Spinal cord (tissue), 10 donors: ENCODE data around the gene ADD2. TPM values are rescaled to one million over a fixed set of nuclear protein-coding genes. Genes with fewer than 3 reads are reported as not detected.

ENCODE experiments used
- DNase-seq, 6 donors: peaks; one replicate each; pipeline versions ENCODE4 v3.0.0 to v3.0.0-alpha.2; 2013 to 2015; ENCODE audit warnings: low spot score in 6 of 6, low read depth in 4 of 6
- H3K27ac ChIP-seq: one replicate; pipeline ENCODE4 v1.5.1; 2013; ENCODE audit warnings: low read depth, low read length, control low read depth
- H3K27me3 ChIP-seq: one replicate; pipeline ENCODE4 v1.6.1; 2013; ENCODE audit warnings: low read length; ENCODE audit not compliant: control insufficient read depth, insufficient read depth
- H3K36me3 ChIP-seq: one replicate; pipeline ENCODE4 v1.6.1; 2013; ENCODE audit warnings: low read length; ENCODE audit not compliant: control insufficient read depth, insufficient read depth
- H3K4me1 ChIP-seq: one replicate; pipeline ENCODE4 v1.6.1; 2013; ENCODE audit warnings: low read length; ENCODE audit not compliant: control insufficient read depth, insufficient read depth
- H3K4me3 ChIP-seq: one replicate; pipeline ENCODE4 v1.5.1; 2013; ENCODE audit warnings: low read depth, low read length, control low read depth
- H3K9me3 ChIP-seq: one replicate; pipeline ENCODE4 v1.6.1; 2013; ENCODE audit warnings: low read length; ENCODE audit not compliant: control insufficient read depth, insufficient read depth
- WGBS: methylation state at CpG from one replicate; pipeline ENCODE4 v1.1.5; 2013; ENCODE audit warnings: missing lambda C conversion rate; ENCODE audit not compliant: insufficient coverage; 5-methylcytosine and 5-hydroxymethylcytosine counted together
- polyA plus RNA-seq, 2 donors: library from polyadenylated mRNA; unstranded; fragments of 120-200 nt; gene quantifications; one replicate each; pipeline ENCODE4 v1.2.1, GENCODE V29; 2013; ENCODE audit not compliant: insufficient read length in 2 of 2
- total RNA-seq, 2 donors: library from RNA; depleted of rRNA in 1 of 2; stranded (reverse); fragments of 120-200 nt in 1 of 2; fragments of >200 nt in 1 of 2; gene quantifications; one replicate each; pipeline versions ENCODE4 v1.2.3 to v1.2.4, GENCODE V29; 2013 to 2014
- donor health status: healthy.

ADD2 gene
- total and polyA plus RNA-seq, 4 donors: 22.7 to 122 (median 68.7) TPM

DNA sequence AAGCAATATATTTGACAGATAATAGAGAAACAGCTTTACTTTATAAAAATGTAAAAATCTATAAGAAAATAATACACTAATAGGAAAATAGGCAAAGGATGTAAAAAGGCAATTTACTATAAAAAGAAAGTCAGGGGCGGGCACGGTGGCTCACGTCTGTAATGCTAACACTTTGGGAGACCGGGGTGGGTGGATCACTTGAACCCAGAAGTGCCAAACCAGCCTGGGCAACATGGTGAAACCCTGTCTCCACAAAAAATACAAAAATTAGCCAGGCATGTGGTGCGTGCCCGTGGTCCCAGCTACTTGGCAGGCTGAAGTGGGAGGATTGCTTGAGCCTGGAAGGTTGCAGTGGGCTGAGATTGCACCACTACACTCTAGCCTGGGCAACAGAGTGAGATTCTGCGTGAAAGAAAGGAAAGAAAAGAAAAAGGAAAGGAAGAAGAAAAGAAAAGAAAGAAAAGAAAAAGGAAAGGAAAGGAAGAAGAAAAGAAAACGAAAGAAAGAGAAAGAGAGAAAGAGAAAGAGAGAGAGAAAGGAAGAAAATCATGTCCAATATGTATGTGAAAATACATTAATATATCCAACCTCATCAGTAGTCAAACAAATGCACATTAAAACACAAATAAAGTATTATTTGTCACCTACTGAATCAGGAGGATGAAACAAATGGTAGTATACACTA, 65.1 kb downstream of the ADD2 start:
- no peaks in the 10 kb centered on the region for H3K9me3 ChIP-seq
- H3K4me1 ChIP-seq: no peaks in the 10 kb centered on the region
- no peak overlapping the region for H3K4me3 ChIP-seq
- no peak for DNase-seq
- H3K27ac ChIP-seq: no peak overlapping the region
- H3K36me3 ChIP-seq: peaks cover 39% of the 10 kb centered on the region
- 79% methylated on average over 3 of the region's 8 CpGs for WGBS
- no peaks in the 10 kb centered on the region for H3K27me3 ChIP-seq

DNA sequence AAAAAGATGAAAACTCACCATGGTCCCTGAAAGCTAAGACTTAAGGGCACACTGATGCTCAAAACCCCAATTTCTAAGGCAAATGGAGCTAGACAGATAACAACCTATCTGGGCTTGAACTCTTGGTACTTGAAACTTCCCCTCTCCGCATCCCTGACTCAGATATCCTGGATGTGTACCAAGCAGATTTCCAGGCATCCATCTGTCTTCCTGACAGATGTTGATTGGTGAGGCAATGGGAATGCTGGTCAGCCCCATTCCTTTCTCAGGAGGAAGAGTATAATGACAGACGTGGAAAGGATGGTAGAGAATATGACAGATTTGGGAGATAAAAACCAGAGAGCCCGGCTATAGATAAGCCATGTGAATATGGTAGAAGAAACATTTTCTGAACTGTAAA, 69.2 kb downstream of the ADD2 start:
- Histone ChIP-seq H3K27ac (no peak overlapping the region), H3K36me3 (peaks cover 39% of the 10 kb centered on the region), H3K4me1 (no peaks in the 10 kb centered on the region), H3K4me3 (no peak overlapping the region), H3K9me3 (no peaks in the 10 kb centered on the region), H3K27me3 (no peaks in the 10 kb centered on the region)
- no peak for DNase-seq
- WGBS: 80% methylated on average over 1 of the region's 3 CpGs

DNA sequence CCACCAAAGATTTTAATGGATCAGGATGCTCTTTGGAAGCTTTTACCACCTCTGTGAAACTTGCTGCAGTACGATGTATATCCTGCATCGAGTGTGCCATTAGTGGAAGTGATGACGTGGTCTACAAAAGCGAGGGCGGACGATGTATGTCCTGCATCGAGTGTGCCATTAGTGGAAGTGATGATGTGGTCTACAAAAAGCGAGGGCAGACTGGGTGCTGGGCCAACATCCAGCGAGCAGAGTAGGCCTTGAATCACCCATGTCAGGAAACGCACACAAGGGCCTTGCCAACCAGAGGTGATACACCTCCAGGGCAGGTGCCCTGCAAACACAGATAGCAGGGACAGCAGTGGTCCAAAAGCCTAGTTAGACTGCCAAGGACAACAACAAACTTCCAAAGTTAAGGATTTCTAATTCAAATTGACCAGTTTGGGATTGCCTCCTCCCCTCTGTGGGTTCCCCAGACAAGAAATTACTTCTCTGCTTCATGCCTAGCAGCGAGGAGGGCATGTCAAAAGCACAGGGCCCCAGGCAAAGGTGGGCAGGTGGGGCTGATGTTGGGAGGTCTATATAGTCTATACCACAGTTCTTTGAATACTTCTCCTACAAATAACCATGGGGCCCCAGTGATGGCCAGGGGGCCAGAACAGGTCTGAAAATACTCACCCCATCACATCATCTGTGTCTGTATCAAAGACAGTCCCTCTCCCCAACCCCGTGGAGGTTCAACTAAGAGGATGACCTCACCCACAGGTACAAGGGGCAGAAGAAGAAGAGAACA, 70.2 kb downstream of the ADD2 start:
- peaks cover 43% of the 10 kb centered on the region for H3K36me3 ChIP-seq
- H3K9me3 ChIP-seq: no peaks in the 10 kb centered on the region
- no peaks in the 10 kb centered on the region for H3K4me1 ChIP-seq
- H3K27me3 ChIP-seq: no peaks in the 10 kb centered on the region
- 96% methylated on average over 10 of the region's 12 CpGs for WGBS
- H3K27ac ChIP-seq: no peak overlapping the region
- no peak overlapping the region for H3K4me3 ChIP-seq
- no peak for DNase-seq

DNA sequence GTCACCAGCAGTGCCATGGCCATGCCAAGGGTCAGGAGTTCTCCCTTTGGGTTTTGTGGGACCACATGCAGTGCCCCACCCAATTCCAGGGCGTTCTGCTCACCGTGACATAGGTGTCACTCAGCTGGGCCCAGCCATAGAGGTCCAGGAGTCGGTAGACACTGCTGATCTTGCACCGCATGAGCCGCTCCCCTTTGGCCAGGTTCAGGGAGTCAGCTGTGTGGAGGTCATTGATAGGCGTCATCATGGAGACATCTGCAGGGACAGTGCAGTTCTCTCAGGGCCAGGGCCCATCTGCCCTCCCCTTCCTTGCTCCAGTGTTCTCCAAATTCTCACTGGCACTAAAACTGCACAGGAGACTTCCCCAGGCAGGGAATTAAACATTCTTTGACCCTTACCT, 71.9 kb downstream of the ADD2 start:
- Histone ChIP-seq H3K9me3 (no peaks in the 10 kb centered on the region), H3K36me3 (peaks cover 58% of the 10 kb centered on the region), H3K27me3 (no peaks in the 10 kb centered on the region), H3K27ac (no peak overlapping the region), H3K4me3 (no peak overlapping the region), H3K4me1 (no peaks in the 10 kb centered on the region)
- DNase-seq: no peak
- WGBS: 100% methylated on average over 6 of the region's 6 CpGs

DNA sequence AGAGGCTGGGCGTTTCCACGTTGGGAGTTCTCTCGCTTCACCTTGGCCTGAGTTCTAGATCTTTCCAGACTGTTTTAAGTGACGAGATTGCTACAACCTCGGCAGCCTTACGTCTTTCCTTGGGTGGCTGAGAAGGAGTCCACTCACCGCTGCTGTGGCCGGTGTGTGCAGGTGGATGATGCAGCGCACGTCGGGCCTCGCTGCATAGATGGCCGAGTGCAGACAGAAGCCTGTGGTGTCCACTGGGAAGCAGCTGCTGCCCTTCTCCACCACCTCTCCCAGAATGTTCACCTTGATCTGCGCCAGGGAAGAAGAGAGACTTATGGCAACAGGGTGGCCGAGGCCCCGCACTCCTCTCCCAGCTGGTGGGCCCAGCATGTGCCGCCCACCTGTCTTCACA, 75.7 kb downstream of the ADD2 start:
- Histone ChIP-seq H3K9me3 (no peaks in the 10 kb centered on the region), H3K27me3 (no peaks in the 10 kb centered on the region), H3K4me1 (peaks cover 5% of the 10 kb centered on the region), H3K4me3 (no peak overlapping the region), H3K27ac (no peak overlapping the region), H3K36me3 (peaks cover 76% of the 10 kb centered on the region)
- no peak for DNase-seq
- WGBS: 97% methylated on average over 15 of the region's 17 CpGs

DNA sequence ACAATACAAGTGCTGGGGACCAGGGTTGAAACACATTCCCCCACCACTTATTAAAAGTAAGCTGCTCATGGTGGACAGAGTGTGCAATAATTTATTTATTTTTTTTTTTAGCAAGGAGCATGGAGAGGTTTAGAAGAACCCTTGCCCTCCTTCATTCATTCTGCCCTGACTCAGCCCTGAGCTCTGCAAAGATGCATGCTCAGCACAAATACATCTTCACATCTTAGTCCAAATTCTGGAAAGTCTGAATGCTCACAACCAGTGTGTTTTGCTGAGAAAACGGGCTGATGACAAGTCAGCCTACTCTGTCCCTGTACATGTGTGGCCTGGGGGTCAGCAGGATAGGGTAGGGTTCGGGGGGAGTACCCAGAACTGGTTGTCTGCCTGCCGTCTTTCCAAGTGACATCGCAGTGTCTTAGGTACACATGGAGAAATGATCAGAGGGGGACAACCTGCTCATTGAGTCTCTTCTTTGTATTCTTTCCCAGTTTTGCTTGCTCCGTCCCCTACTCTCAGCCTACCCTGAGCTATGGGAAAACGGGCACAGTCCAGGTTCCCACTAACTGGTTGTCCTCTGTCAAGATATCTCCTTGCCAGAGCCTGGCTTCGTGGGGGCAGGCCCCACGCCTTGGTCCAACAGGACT, 76.4 kb downstream of the ADD2 start:
- 96% methylated on average over 7 of the region's 8 CpGs for WGBS
- DNase-seq: no peak
- H3K36me3 ChIP-seq: peaks cover 75% of the 10 kb centered on the region
- no peaks in the 10 kb centered on the region for H3K27me3 ChIP-seq
- no peak overlapping the region for H3K4me3 ChIP-seq
- no peak overlapping the region for H3K27ac ChIP-seq
- no peaks in the 10 kb centered on the region for H3K9me3 ChIP-seq
- peaks cover 11% of the 10 kb centered on the region for H3K4me1 ChIP-seq

DNA sequence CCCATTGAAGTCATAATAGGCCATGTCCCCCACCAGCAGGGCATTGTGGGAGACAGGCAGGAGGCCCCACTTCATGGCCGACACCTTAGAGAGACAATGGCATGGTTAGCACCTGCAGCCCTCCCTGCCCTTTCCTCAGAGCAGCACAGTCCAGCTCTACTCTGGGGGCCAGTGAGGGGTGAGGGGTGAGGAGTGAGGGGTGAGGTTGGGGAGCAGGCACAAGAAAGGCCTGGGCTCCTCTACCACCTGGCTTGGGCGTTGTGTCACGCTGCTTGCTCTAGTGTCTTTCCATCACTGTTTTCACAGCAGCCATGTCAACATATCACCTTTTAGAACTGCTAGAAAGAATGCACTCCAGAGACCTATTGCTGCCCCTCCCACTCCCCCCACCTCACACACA, 77.2 kb downstream of the ADD2 start:
- 100% methylated on average over 1 of the region's 3 CpGs for WGBS
- Histone ChIP-seq H3K9me3 (no peaks in the 10 kb centered on the region), H3K27ac (no peak overlapping the region), H3K4me1 (peaks cover 19% of the 10 kb centered on the region), H3K36me3 (peaks cover 75% of the 10 kb centered on the region), H3K27me3 (no peaks in the 10 kb centered on the region), H3K4me3 (no peak overlapping the region)
- no peak for DNase-seq

DNA sequence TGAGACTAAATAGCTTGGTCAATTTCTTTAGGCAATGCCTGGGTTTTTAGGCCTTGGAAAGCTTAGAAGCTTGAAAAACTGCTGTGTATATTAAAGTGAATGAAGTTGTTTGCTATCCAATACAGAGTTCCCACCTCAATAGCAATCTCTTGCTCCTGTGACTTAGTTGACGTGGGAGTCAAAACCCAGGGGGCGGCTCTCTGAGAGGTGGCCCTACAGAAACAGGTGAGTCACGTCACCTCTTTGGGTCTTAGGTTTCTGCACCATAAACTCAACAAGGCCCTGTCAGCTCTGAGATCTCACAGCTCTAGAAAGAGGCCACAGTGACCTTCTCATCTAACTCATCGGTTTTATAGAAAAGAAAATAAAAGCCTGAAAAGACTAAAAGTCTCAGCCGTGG, 79.6 kb downstream of the ADD2 start:
- DNase-seq: no peak
- Histone ChIP-seq H3K27ac (no peak overlapping the region), H3K36me3 (peaks cover 66% of the 10 kb centered on the region)

DNA sequence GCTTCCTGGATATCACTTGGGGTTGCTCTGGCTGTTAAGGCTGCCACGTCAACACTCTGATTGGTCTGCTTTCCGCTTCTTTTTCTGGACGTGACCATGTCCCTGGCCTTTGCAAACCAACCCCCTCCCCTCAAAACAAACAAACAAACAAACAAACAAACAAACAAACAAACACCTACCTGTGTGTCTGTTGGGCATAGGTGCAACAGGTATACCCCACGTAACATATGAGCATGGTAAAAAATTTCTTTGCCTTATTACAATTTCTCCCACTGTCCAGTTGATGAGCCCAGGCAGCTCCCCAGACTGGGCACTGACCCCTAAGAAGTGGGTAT, 80.6 kb downstream of the ADD2 start:
- H3K4me3 ChIP-seq: no peak overlapping the region
- H3K27me3 ChIP-seq: no peaks in the 10 kb centered on the region
- H3K9me3 ChIP-seq: no peaks in the 10 kb centered on the region
- no peak for DNase-seq
- peaks cover 66% of the 10 kb centered on the region for H3K36me3 ChIP-seq
- H3K27ac ChIP-seq: no peak overlapping the region
- peaks cover 26% of the 10 kb centered on the region for H3K4me1 ChIP-seq
- WGBS: no CpG with 5 or more reads among the region's 4 CpGs

More for the DNA sequence above, 79.6 kb downstream of the ADD2 start:
- peaks cover 26% of the 10 kb centered on the region for H3K4me1 ChIP-seq
- WGBS: 100% methylated on average over 2 of the region's 5 CpGs
- no peak overlapping the region for H3K4me3 ChIP-seq
- H3K27me3 ChIP-seq: no peaks in the 10 kb centered on the region
- H3K9me3 ChIP-seq: no peaks in the 10 kb centered on the region
